OCI-M2 (cell line): ENCODE measurements around the gene IL1R1.

ENCODE experiments used
- DNase-seq: peaks from one replicate; lab custom pipeline; 2025; ENCODE audit not compliant: unreplicated experiment; lab: John Stamatoyannopoulos, UW

IL1R1 gene

GRCh38 chr2:102139851-102140250, 2.7 kb upstream of the IL1R1 start:
- no peak for DNase-seq

GRCh38 chr2:102140377-102140776, 2.2 kb upstream of the IL1R1 start:
- DNase-seq: no peak

- DNase-seq: no peak
These were observed 1.3 kb upstream of the IL1R1 start for GRCh38 chr2:102141011-102141943.

- no peak for DNase-seq
These were observed 393 bp downstream of the IL1R1 start for GRCh38 chr2:102142829-102143449.

GRCh38 chr2:102143450-102143985, 972 bp downstream of the IL1R1 start:
- DNase-seq: no peak

GRCh38 chr2:102144128-102144527, 1.6 kb downstream of the IL1R1 start:
- no peak for DNase-seq

- no peak for DNase-seq
These were observed 2.6 kb downstream of the IL1R1 start for GRCh38 chr2:102145107-102145506.

GRCh38 chr2:102145934-102146333, 3.4 kb downstream of the IL1R1 start:
- no peak for DNase-seq

GRCh38 chr2:102147935-102148334, 5.4 kb downstream of the IL1R1 start:
- DNase-seq: no peak

GRCh38 chr2:102149243-102149642, 6.7 kb downstream of the IL1R1 start:
- no peak for DNase-seq

GRCh38 chr2:102149644-102150455, 7.3 kb downstream of the IL1R1 start:
- no peak for DNase-seq

GRCh38 chr2:102154364-102154763, 11.8 kb downstream of the IL1R1 start:
- no peak for DNase-seq

- no peak for DNase-seq
These were observed 12.6 kb downstream of the IL1R1 start for GRCh38 chr2:102154946-102155702.

- DNase-seq: no peak
These were observed 13.4 kb downstream of the IL1R1 start for GRCh38 chr2:102155703-102156515.

- DNase-seq: no peak
These were observed 15.6 kb downstream of the IL1R1 start for GRCh38 chr2:102158011-102158755.

- no peak for DNase-seq
These were observed 16.7 kb downstream of the IL1R1 start for GRCh38 chr2:102159295-102159694.

- DNase-seq: no peak
These were observed 23.8 kb downstream of the IL1R1 start for GRCh38 chr2:102166189-102166845.

- DNase-seq: no peak
These were observed 25.7 kb downstream of the IL1R1 start for GRCh38 chr2:102168026-102168771.
